GM12878 (cell line): Measurements from ENCODE around the gene IFNG-AS1.

Experiments used
- MTA3 ChIP-seq: IDR thresholded peaks from 2 replicates; pipeline ENCODE4 v1.6.1; 2012; ENCODE audit warnings: low read length, inconsistent platforms, borderline replicate concordance
- POLR2AphosphoS5 ChIP-seq: IDR thresholded peaks from 2 replicates; pipeline ENCODE4 v1.6.1; 2011; ENCODE audit warnings: mild to moderate bottlenecking, low read length, inconsistent platforms
- ZNF274 ChIP-seq: IDR thresholded peaks from one replicate; pipeline ENCODE4 v1.8.0; 2011; ENCODE audit not compliant: insufficient read length, insufficient read depth

GRCh38 chr12:68007033-68007432 lies 17.8 kb downstream of the IFNG-AS1 start:
- TF ChIP-seq ZNF274 (no peak), POLR2AphosphoS5 (no peak), MTA3 (no peak)
